ENCODE results near the gene WDR27.
"Not testable (repeated sequence)": the region's sequence is repeated elsewhere in the genome, so short reads cannot be mapped to it uniquely, and the experiment has no call there.

DNA sequence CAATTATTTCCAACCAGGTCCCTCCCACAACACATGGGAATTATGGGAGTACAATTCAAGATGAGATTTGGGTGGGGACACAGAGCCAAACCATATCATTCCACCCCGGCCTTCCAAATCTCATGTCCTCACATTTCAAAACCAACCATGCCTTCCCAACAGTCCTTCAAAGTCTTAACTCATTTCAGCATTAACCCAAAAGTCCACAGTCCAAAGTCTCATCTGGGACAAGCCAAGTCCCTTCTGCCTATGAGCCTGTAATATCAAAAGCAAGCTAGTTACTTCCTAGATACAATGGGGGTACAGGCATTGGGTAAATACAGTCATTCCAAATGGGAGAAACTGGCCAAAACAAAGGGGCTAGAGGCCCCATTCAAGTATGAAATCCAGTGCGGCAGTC, 93.2 kb downstream of the WDR27 start:
- not testable (repeated sequence) for TF ChIP-seq CTCF (conservative IDR thresholded peaks at IDR 0.05; ENCODE audit: low read length); EZH2phosphoT487 (IDR thresholded peaks at IDR 0.05; ENCODE audit: borderline replicate concordance, low read depth, low read length)
